H9 (cell line): ENCODE measurements around the gene LRRC71. TPM values are rescaled to one million over a fixed set of nuclear protein-coding genes. Genes with fewer than 3 reads are reported as not detected.

Source experiments
- DNase-seq: peaks from one replicate; pipeline ENCODE4 v3.0.0-alpha.2; 2017
- H2AFZ ChIP-seq: one replicate; pipeline ENCODE4 v1.6.1; 2013; ENCODE audit warnings: mild to moderate bottlenecking, low read length, control low read depth, moderate library complexity
- H2AK5ac ChIP-seq: 2 replicates; pipeline ENCODE4 v1.6.1; 2013; ENCODE audit warnings: low read length, control low read depth, mixed read lengths; ENCODE audit not compliant: insufficient read length
- H2BK120ac ChIP-seq: one replicate; pipeline ENCODE4 v1.6.1; 2013; ENCODE audit warnings: low read depth, mild to moderate bottlenecking, low read length, control low read depth, inconsistent platforms; ENCODE audit not compliant: poor library complexity, severe bottlenecking
- H2BK12ac ChIP-seq: 2 replicates; pipeline ENCODE4 v1.6.1; 2013; ENCODE audit warnings: low read length, control low read depth, mixed read lengths, low read depth; ENCODE audit not compliant: insufficient read length
- H2BK15ac ChIP-seq: 2 replicates; pipeline ENCODE4 v1.6.1; 2013; ENCODE audit warnings: low read depth, low read length, control low read depth
- H2BK20ac ChIP-seq: one replicate; pipeline ENCODE4 v1.6.1; 2013; ENCODE audit warnings: low read depth, mild to moderate bottlenecking, low read length, control low read depth, inconsistent platforms; ENCODE audit not compliant: poor library complexity, severe bottlenecking
- H2BK5ac ChIP-seq: 2 replicates; pipeline ENCODE4 v1.6.1; 2013; ENCODE audit warnings: low read length, control low read depth, mixed read lengths; ENCODE audit not compliant: insufficient read length
- H3K14ac ChIP-seq: 2 replicates; pipeline ENCODE4 v1.6.1; 2013; ENCODE audit warnings: low read length, control low read depth; ENCODE audit not compliant: insufficient read depth
- H3K18ac ChIP-seq: 2 replicates; pipeline ENCODE4 v1.6.1; 2013; ENCODE audit warnings: low read depth, mild to moderate bottlenecking, mixed read lengths, low read length, control low read depth; ENCODE audit not compliant: insufficient read length
- H3K23ac ChIP-seq: 2 replicates; pipeline ENCODE4 v1.6.1; 2013; ENCODE audit warnings: low read length, control low read depth, mixed read lengths, low read depth; ENCODE audit not compliant: insufficient read length
- H3K23me2 ChIP-seq: 2 replicates; pipeline ENCODE4 v1.6.1; 2013; ENCODE audit warnings: low read depth, mild to moderate bottlenecking, mixed read lengths, low read length, control low read depth; ENCODE audit not compliant: insufficient read length, poor library complexity, severe bottlenecking
- H3K27ac ChIP-seq: 2 replicates; pipeline ENCODE4 v1.5.1; 2013; ENCODE audit warnings: low read length, control low read depth, mixed read lengths, low read depth; ENCODE audit not compliant: insufficient read length
- H3K27me3 ChIP-seq: 2 replicates; pipeline ENCODE4 v1.6.1; 2013; ENCODE audit warnings: low read length, control low read depth, inconsistent platforms; ENCODE audit not compliant: insufficient read depth
- H3K4ac ChIP-seq: 2 replicates; pipeline ENCODE4 v1.6.1; 2013; ENCODE audit warnings: low read depth, mild to moderate bottlenecking, control low read depth, inconsistent platforms, low read length, moderate library complexity
- H3K4me1 ChIP-seq: 2 replicates; pipeline ENCODE4 v1.6.1; 2013; ENCODE audit warnings: low read length, control low read depth, inconsistent platforms; ENCODE audit not compliant: insufficient read depth
- H3K4me2 ChIP-seq: 2 replicates; pipeline ENCODE4 v1.6.1; 2013; ENCODE audit warnings: low read length, control low read depth, mixed read lengths; ENCODE audit not compliant: insufficient read length, insufficient read depth
- H3K56ac ChIP-seq: 2 replicates; pipeline ENCODE4 v1.6.1; 2013; ENCODE audit warnings: low read depth, mild to moderate bottlenecking, mixed read lengths, low read length, control low read depth; ENCODE audit not compliant: insufficient read length
- H3K79me1 ChIP-seq: 2 replicates; pipeline ENCODE4 v1.6.1; 2013; ENCODE audit warnings: low read depth, mild to moderate bottlenecking, moderate library complexity, low read length, control low read depth, inconsistent platforms; ENCODE audit not compliant: insufficient read depth, poor library complexity, severe bottlenecking
- H3K79me2 ChIP-seq: 2 replicates; pipeline ENCODE4 v1.6.1; 2013; ENCODE audit warnings: low read length, control low read depth, inconsistent platforms; ENCODE audit not compliant: insufficient read depth
- H3K9ac ChIP-seq: 2 replicates; pipeline ENCODE4 v1.6.1; 2013; ENCODE audit warnings: low read length, control low read depth, mixed read lengths; ENCODE audit not compliant: insufficient read length; ENCODE audit errors: extremely low read depth
- H3K9me3 ChIP-seq: one replicate; pipeline ENCODE4 v1.6.1; 2013; ENCODE audit warnings: low read depth, low read length, inconsistent platforms; ENCODE audit not compliant: control insufficient read depth
- H3T11ph ChIP-seq: one replicate; pipeline ENCODE4 v1.6.1; 2013; ENCODE audit warnings: mild to moderate bottlenecking, low read length, control low read depth, inconsistent platforms
- H4K20me1 ChIP-seq: one replicate; pipeline ENCODE4 v1.6.1; 2013; ENCODE audit not compliant: control insufficient read depth, insufficient read length, insufficient read depth
- H4K5ac ChIP-seq: 2 replicates; pipeline ENCODE4 v1.6.1; 2013; ENCODE audit warnings: low read depth, mild to moderate bottlenecking, mixed read lengths, low read length, control low read depth; ENCODE audit not compliant: insufficient read length
- H4K8ac ChIP-seq: replicated peaks from 2 replicates; pipeline ENCODE4 v1.6.1; 2013; ENCODE audit warnings: low read length, control low read depth, mixed read lengths, low read depth; ENCODE audit not compliant: insufficient read length
- H4K91ac ChIP-seq: 2 replicates; pipeline ENCODE4 v1.6.1; 2013; ENCODE audit warnings: low read depth, mild to moderate bottlenecking, moderate library complexity, mixed read lengths, low read length, control low read depth; ENCODE audit not compliant: insufficient read length
- H3K27ac Mint-ChIP-seq, 3 experiments: 2 replicates in 2 of 3; 3 replicates in 1 of 3; pipeline ENCODE4 v1.8.0; 2020 to 2021; ENCODE audit warnings: mixed read lengths in 3 of 3, mild to moderate bottlenecking in 1 of 3, moderate library complexity in 1 of 3
- H3K27me3 Mint-ChIP-seq: 2 replicates; pipeline ENCODE4 v1.8.0; 2021; ENCODE audit warnings: low read depth, mild to moderate bottlenecking, moderate library complexity, mixed read lengths
- H3K36me3 Mint-ChIP-seq, 3 experiments: 2 replicates in 2 of 3; 3 replicates in 1 of 3; pipeline ENCODE4 v1.8.0; 2020 to 2021; ENCODE audit warnings: low read depth in 3 of 3, mixed read lengths in 3 of 3; ENCODE audit not compliant: insufficient read depth in 1 of 3
- H3K4me1 Mint-ChIP-seq, 2 experiments: 2 replicates each; pipeline ENCODE4 v1.8.0; 2020; ENCODE audit warnings: mixed read lengths in 2 of 2
- H3K4me3 Mint-ChIP-seq, 2 experiments: 2 replicates in 1 of 2; 3 replicates in 1 of 2; pipeline ENCODE4 v1.8.0; 2020 to 2021; ENCODE audit warnings: mild to moderate bottlenecking in 2 of 2, mixed read lengths in 2 of 2, moderate library complexity in 1 of 2
- H3K9me3 Mint-ChIP-seq, 2 experiments: 2 replicates in 1 of 2; 3 replicates in 1 of 2; pipeline ENCODE4 v1.8.0; 2020; ENCODE audit warnings: mild to moderate bottlenecking in 2 of 2, mixed read lengths in 2 of 2, moderate library complexity in 1 of 2
- WGBS: extraction: QIAGEN DNeasy Blood & Tissue Kit; methylation state at CpG from one replicate; pipeline ENCODE4 v1.1.7; 2013; ENCODE audit warnings: missing lambda C conversion rate, low lambda C conversion rate, mixed read lengths; ENCODE audit not compliant: insufficient read length; ENCODE audit errors: extremely low coverage; 5-methylcytosine and 5-hydroxymethylcytosine counted together
- total RNA-seq: library from RNA; stranded (reverse); gene quantifications from 2 replicates; pipeline ENCODE4 v1.2.1, GENCODE V29; 2021
- TF ChIP-seq, protein P1 (sequence below): fragments of 200-600 bp; sonication (generic); conservative IDR thresholded peaks from 3 replicates; pipeline ENCODE4 v1.8.0; 2021; ENCODE audit warnings: antibody characterized with exemption, mild to moderate bottlenecking

Gene LRRC71
- total RNA-seq, 1 experiment from 2014 or later: not detected

GRCh38 chr1:156893048-156893953 lies 27.1 kb upstream of the LRRC71 start, which contains the start of gene PEAR1:
Gene PEAR1, plus strand, starts transcription at chr1:156893718. Its CDS starts 10,209 bp downstream, at chr1:156903927.
- no peak within 1 kb of the TSS for H3K14ac ChIP-seq
- H2BK20ac ChIP-seq: no peak within 1 kb of the TSS
- no peaks in the 10 kb centered on the region for H4K20me1 ChIP-seq
- H3K27ac ChIP-seq: no peak within 1 kb of the TSS
- no peak within 1 kb of the TSS for H2BK120ac ChIP-seq
- no peak within 1 kb of the TSS for H2BK5ac ChIP-seq
- no peak within 1 kb of the TSS for H3K18ac ChIP-seq
- H3K4me2 ChIP-seq: peak within 1 kb of the TSS; percentile 54
- Mint-ChIP-seq H3K4me1 (peaks cover 21 to 37% of the 10 kb centered on the region in 2 experiments), H3K27ac (no peak within 1 kb of the TSS), H3K36me3 (no peaks in the 10 kb centered on the region), H3K9me3 (no peaks in the 10 kb centered on the region; a peak in 2 of 5 replicates), H3K27me3 (peaks cover 86% of the 10 kb centered on the region), H3K4me3 (peak within 1 kb of the TSS; percentile 46 to 76)
- H3K79me1 ChIP-seq: no peaks in the 10 kb centered on the region
- H3K9me3 ChIP-seq: no peaks in the 10 kb centered on the region
- H3K23ac ChIP-seq: no peak within 1 kb of the TSS
- H3K79me2 ChIP-seq: no peaks in the 10 kb centered on the region
- H2BK12ac ChIP-seq: no peak within 1 kb of the TSS
- no peak within 1 kb of the TSS for H4K91ac ChIP-seq
- TF ChIP-seq, protein P1, sequence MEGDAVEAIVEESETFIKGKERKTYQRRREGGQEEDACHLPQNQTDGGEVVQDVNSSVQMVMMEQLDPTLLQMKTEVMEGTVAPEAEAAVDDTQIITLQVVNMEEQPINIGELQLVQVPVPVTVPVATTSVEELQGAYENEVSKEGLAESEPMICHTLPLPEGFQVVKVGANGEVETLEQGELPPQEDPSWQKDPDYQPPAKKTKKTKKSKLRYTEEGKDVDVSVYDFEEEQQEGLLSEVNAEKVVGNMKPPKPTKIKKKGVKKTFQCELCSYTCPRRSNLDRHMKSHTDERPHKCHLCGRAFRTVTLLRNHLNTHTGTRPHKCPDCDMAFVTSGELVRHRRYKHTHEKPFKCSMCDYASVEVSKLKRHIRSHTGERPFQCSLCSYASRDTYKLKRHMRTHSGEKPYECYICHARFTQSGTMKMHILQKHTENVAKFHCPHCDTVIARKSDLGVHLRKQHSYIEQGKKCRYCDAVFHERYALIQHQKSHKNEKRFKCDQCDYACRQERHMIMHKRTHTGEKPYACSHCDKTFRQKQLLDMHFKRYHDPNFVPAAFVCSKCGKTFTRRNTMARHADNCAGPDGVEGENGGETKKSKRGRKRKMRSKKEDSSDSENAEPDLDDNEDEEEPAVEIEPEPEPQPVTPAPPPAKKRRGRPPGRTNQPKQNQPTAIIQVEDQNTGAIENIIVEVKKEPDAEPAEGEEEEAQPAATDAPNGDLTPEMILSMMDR: peak; percentile 49
- no peak within 1 kb of the TSS for H2AK5ac ChIP-seq
- no peak within 1 kb of the TSS for H2AFZ ChIP-seq
- no peak within 1 kb of the TSS for H4K8ac ChIP-seq
- H3K4me1 ChIP-seq: no peaks in the 10 kb centered on the region
- no peak within 1 kb of the TSS for H3T11ph ChIP-seq
- H3K4ac ChIP-seq: no peak within 1 kb of the TSS
- no peak within 1 kb of the TSS for H3K56ac ChIP-seq
- H2BK15ac ChIP-seq: no peak within 1 kb of the TSS
- H3K23me2 ChIP-seq: no peaks in the 10 kb centered on the region
- H4K5ac ChIP-seq: no peak within 1 kb of the TSS
- no peak within 1 kb of the TSS for H3K9ac ChIP-seq
- DNase-seq: peak; percentile 61
- H3K27me3 ChIP-seq: peaks cover 21% of the 10 kb centered on the region; the same call in 1 of the 2 replicates
- no CpG with 5 or more reads among the region's 60 CpGs for WGBS
